Lung (tissue), 12 donors: ENCODE data around the gene ADAD2. TPM values are rescaled to one million over a fixed set of nuclear protein-coding genes. Genes with fewer than 3 reads are reported as not detected.
A peak's percentile ranks its signal among the peaks of the same experiment; 100 is the strongest.

Experiments
- ATAC-seq: fragments of 200-7000 bp; cut with Tn5 transposase; one replicate; pipeline ENCODE4 v1.9.1; 2020; ENCODE audit warnings: moderate number of reproducible peaks; ENCODE audit not compliant: insufficient read depth, low FRiP score
- DNase-seq, 3 donors: peaks; one replicate each; pipeline ENCODE4 v3.0.0-alpha.2; 2013 to 2017
- H3K27ac ChIP-seq, 2 donors: one replicate each; pipeline ENCODE4 v1.5.1; 2013; ENCODE audit warnings: mild to moderate bottlenecking in 2 of 2, moderate library complexity in 2 of 2, control low read depth in 1 of 2, inconsistent platforms in 1 of 2, low read depth in 1 of 2, low read length in 1 of 2
- H3K27me3 ChIP-seq, 3 donors: one replicate each; pipeline ENCODE4 v1.5.1; 2013; ENCODE audit warnings: low read length in 2 of 3; ENCODE audit not compliant: control insufficient read depth in 3 of 3, insufficient read depth in 3 of 3
- H3K36me3 ChIP-seq, 4 donors: one replicate each; pipeline ENCODE4 v1.5.1; 2013; ENCODE audit warnings: low read length in 4 of 4, mild to moderate bottlenecking in 1 of 4, moderate library complexity in 1 of 4; ENCODE audit not compliant: control insufficient read depth in 4 of 4, insufficient read depth in 4 of 4
- H3K4me1 ChIP-seq, 5 donors: one replicate each; pipeline ENCODE4 v1.5.1; 2013; ENCODE audit warnings: low read length in 5 of 5, mild to moderate bottlenecking in 2 of 5, moderate library complexity in 1 of 5; ENCODE audit not compliant: control insufficient read depth in 5 of 5, insufficient read depth in 5 of 5
- H3K4me3 ChIP-seq: one replicate; pipeline ENCODE4 v1.5.1; 2013; ENCODE audit warnings: mild to moderate bottlenecking, control low read depth, moderate library complexity
- H3K9ac ChIP-seq, 2 donors: one replicate each; pipeline ENCODE4 v1.5.1; 2013; ENCODE audit warnings: low read length in 2 of 2, control low read depth in 1 of 2; ENCODE audit not compliant: insufficient read depth in 1 of 2
- H3K9me3 ChIP-seq, 4 donors: one replicate each; pipeline ENCODE4 v1.5.1; 2013; ENCODE audit warnings: low read length in 3 of 4, mild to moderate bottlenecking in 1 of 4, moderate library complexity in 1 of 4; ENCODE audit not compliant: control insufficient read depth in 4 of 4, insufficient read depth in 3 of 4
- WGBS, 2 donors: extraction: QIAGEN DNeasy Blood & Tissue Kit; methylation state at CpG; one replicate each; pipeline ENCODE4 v1.1.7; 2013; 5-methylcytosine and 5-hydroxymethylcytosine counted together
- polyA plus RNA-seq, 2 donors: library from polyadenylated mRNA; stranded (reverse); fragments of 200-250 nt; gene quantifications; one replicate each; pipeline ENCODE4 v1.2.1, GENCODE V29; 2013
- total RNA-seq, 2 donors: library from RNA; depleted of rRNA in 1 of 2; stranded (reverse); fragments of >200 nt in 1 of 2; gene quantifications; one replicate each; pipeline ENCODE4 v1.2.1, GENCODE V29; 2014 to 2021
- TF ChIP-seq, protein P1 (sequence below): IDR thresholded peaks from 2 replicates; pipeline ENCODE4 v1.5.1; 2012; ENCODE audit warnings: mild to moderate bottlenecking; ENCODE audit errors: control extremely low read depth, extremely low read depth
- donor health status: control.
- donor health status: control.
- donor health status: Bipolar disorder and iron deficiency.
- donor health status: healthy.
- donor health status: DM: yes; HTN: yes; CAD: no.

The ADAD2 gene
- total and polyA plus RNA-seq, 4 donors: 0.06 to 0.83 (median 0.42) TPM

GRCh38 chr16:84226026-84226425, 35.1 kb downstream of the ADAD2 start:
- ATAC-seq: no peak
- no peak overlapping the region for H3K27ac ChIP-seq
- H3K4me3 ChIP-seq: no peak overlapping the region
- peaks cover 0 to 2% (median 0%) of the 10 kb centered on the region in 5 donors for H3K4me1 ChIP-seq
- TF ChIP-seq, protein P1, sequence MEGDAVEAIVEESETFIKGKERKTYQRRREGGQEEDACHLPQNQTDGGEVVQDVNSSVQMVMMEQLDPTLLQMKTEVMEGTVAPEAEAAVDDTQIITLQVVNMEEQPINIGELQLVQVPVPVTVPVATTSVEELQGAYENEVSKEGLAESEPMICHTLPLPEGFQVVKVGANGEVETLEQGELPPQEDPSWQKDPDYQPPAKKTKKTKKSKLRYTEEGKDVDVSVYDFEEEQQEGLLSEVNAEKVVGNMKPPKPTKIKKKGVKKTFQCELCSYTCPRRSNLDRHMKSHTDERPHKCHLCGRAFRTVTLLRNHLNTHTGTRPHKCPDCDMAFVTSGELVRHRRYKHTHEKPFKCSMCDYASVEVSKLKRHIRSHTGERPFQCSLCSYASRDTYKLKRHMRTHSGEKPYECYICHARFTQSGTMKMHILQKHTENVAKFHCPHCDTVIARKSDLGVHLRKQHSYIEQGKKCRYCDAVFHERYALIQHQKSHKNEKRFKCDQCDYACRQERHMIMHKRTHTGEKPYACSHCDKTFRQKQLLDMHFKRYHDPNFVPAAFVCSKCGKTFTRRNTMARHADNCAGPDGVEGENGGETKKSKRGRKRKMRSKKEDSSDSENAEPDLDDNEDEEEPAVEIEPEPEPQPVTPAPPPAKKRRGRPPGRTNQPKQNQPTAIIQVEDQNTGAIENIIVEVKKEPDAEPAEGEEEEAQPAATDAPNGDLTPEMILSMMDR: no peak
- H3K9ac ChIP-seq: no peak overlapping the region
- H3K36me3 ChIP-seq: no peaks in the 10 kb centered on the region
- H3K27me3 ChIP-seq: no peaks in the 10 kb centered on the region
- no peaks in the 10 kb centered on the region for H3K9me3 ChIP-seq
- 82 to 92% methylated on average over 8 of the region's 8 CpGs for WGBS, 2 donors
- no peak for DNase-seq

DNA sequence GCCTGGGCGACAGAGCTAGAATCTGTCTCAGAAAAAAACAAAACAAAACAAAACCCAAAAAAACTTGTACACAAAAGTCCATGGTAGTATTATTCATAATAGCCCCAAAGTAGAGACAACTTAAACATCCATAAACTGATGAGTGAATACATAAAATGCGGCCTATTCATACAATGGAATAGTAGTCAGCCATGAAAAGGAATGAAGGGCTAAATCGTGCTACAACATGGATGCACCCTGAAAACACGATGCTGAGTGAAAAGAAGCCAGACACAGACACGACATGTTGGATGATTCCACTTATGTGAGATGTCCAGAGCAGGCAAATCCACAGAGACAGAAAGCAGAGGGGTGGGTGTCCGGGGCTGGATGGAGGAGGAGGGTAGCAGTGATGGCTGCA, 36.6 kb downstream of the ADAD2 start:
- H3K27me3 ChIP-seq: peaks cover 0 to 3% (median 0%) of the 10 kb centered on the region in 3 donors
- no peak overlapping the region for H3K4me3 ChIP-seq
- ATAC-seq (no peak), DNase-seq (no peak)
- H3K27ac ChIP-seq: no peak overlapping the region
- H3K36me3 ChIP-seq: no peaks in the 10 kb centered on the region
- no peak overlapping the region for H3K9ac ChIP-seq
- TF ChIP-seq, protein P1: no peak
- peaks cover 0 to 2% (median 0%) of the 10 kb centered on the region in 5 donors for H3K4me1 ChIP-seq
- WGBS, 2 donors: 94 to 95% methylated on average over 6 of the region's 6 CpGs
- H3K9me3 ChIP-seq: no peaks in the 10 kb centered on the region

DNA sequence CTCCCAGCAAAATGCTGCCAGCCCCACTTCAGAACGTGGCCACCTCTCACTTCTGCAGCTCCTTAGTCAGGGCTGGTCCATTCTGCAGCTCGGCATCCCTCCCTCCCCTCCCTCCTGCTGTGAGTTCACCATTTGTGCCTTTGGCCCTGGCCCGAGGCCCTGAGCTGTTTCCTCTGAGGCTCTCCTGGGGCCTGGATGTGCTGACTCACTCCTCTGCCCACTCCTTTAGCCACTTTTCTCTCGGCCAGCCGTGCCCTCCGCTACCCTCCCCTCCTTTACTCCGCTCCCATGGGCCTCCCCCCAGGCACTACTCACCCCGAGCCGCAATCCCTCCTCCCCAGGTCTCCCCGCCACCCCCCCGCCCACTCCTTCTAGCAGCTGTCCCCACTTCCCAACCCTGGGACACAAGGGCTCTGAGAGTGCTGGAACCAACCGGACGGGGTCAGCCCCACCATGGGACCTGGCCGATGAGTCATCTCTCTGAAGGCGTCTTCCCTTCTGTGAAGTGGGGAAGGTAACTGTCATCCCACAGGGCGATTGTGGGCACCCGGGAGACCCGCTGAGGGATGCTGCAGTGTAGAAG, 37.4 kb downstream of the ADAD2 start:
- TF ChIP-seq, protein P1: no peak
- Histone ChIP-seq H3K9me3 (no peaks in the 10 kb centered on the region), H3K4me3 (no peak overlapping the region), H3K4me1 (peaks cover 0 to 2% (median 0%) of the 10 kb centered on the region in 5 donors), H3K36me3 (no peaks in the 10 kb centered on the region), H3K9ac (no peak overlapping the region), H3K27me3 (peaks cover 0 to 7% (median 0%) of the 10 kb centered on the region in 3 donors), H3K27ac (no peak overlapping the region)
- DNase-seq (peak in 2 of 3 donors; percentile 6 to 30), ATAC-seq (peak; percentile 76)
- 33 to 34% methylated on average over 18 of the region's 18 CpGs for WGBS, 2 donors

- H3K36me3 ChIP-seq: no peaks in the 10 kb centered on the region
- H3K27ac ChIP-seq: no peak overlapping the region
- DNase-seq (no peak), ATAC-seq (no peak)
- WGBS, 2 donors: 94 to 95% methylated on average over 11 of the region's 11 CpGs
- no peak overlapping the region for H3K9ac ChIP-seq
- peaks cover 0 to 8% (median 0%) of the 10 kb centered on the region in 3 donors for H3K27me3 ChIP-seq
- TF ChIP-seq, protein P1: no peak
- H3K4me3 ChIP-seq: no peak overlapping the region
- peaks cover 0 to 2% (median 0%) of the 10 kb centered on the region in 5 donors for H3K4me1 ChIP-seq
- H3K9me3 ChIP-seq: no peaks in the 10 kb centered on the region
These were observed 38.5 kb downstream of the ADAD2 start for GRCh38 chr16:84229471-84229870.
